SH-SY5Y (cell line): Measurements from ENCODE around the gene ASCL5.

ENCODE experiments used
- GATA2 ChIP-seq: IDR thresholded peaks from 2 replicates; pipeline ENCODE4 v1.6.1; 2011; ENCODE audit warnings: mild to moderate bottlenecking, low read depth, low read length
- GATA3 ChIP-seq: IDR thresholded peaks from 2 replicates; pipeline ENCODE4 v1.6.1; 2011; ENCODE audit warnings: low read depth, mild to moderate bottlenecking, low read length, moderate library complexity

DNA sequence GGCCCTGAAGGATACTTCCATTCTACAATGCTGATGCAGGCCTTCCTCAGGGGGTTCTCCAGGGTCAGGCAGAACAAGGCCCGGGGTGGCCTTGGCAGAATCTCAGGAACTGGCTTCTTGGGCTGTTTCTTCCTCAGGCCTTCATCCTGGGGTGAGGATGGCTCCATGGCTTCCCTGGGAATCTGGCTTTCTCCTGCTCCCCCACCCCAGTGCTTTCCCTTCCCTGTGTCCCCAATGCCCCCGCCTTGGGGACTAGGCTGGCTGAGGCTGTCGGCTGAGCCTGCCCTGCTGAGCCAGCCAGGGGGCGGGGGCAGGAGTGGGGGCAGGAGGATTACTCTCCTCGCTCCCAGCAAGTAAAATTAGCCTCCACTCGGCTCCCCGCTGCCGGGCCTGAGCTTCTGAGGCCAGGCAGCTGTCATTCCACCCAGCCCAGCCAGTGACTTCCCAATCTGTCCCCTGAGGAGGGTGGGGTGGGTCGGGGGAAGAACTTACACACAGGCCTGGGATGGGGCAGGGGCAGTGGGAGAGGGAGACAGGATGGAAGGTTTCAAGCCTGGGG lies 14.7 kb downstream of the ASCL5 start, which contains the start of gene CACNA1S:
- TF ChIP-seq GATA2 (no peak), GATA3 (no peak)
